ENCODE measurements around the gene KCNQ5. TPM values are rescaled to one million over a fixed set of nuclear protein-coding genes. Genes with fewer than 3 reads are reported as not detected.
"Not testable (repeated sequence)": the region's sequence is repeated elsewhere in the genome, so short reads cannot be mapped to it uniquely, and the experiment has no call there.

KCNQ5 gene
- total RNA-seq, 4 donors from 2014 or later = 0.57 to 4.4 (median 0.97) TPM

DNA sequence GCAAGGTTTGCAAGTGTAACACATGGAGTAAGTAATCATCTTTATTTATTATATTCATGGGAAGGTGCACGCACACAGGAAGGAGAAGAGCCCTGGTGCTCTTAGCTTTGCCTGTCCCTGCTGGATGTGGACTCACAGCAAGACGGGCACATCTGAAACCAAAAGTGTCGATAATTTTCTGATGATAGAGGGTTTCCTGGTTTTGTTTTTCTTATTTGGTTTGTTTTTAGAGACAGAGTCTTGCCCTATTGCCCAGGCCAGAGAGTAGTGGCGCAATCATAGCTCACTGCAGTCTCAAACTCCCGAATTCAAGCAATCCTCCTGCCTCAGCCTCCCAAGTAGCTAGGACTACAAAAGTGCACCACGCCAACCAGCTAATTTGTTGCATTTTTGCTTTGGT is 611.2 kb downstream of the KCNQ5 start:
- Histone ChIP-seq H3K27ac (no peak overlapping the region), H3K4me1 (no peaks in the 10 kb centered on the region), H3K36me3 (no peaks in the 10 kb centered on the region), H3K4me3 (no peak overlapping the region), H3K9me3 (no peaks in the 10 kb centered on the region), H3K27me3 (no peaks in the 10 kb centered on the region)
- no peak for DNase-seq
- 91 to 94% methylated on average over 6 of the region's 6 CpGs for WGBS, 2 donors
- no peak for TF ChIP-seq CTCF (IDR thresholded peaks at IDR 0.05)
- TF ChIP-seq POLR2A (IDR thresholded peaks at IDR 0.05) = no peak
- intact Hi-C loops (cut with DNase I) = no loop called here

DNA sequence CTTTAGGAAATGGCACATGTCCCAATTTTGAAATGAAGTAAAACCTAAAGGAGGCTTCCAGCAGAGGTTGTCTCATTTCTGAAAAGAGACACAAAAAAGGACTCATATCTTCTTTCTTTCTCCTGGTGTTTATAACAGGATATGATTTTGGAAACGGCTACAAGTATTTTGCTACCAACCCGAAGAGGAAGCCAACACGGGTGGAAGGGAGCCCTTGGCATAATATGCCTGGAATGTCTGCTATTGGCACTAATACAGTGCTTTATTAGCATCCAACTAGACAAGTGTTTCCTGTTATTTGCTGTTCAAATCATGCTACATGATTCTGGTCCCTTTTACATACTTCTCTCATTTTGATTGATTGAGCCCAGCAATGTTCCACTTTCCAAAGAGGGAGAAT is 612.1 kb downstream of the KCNQ5 start:
- H3K4me3 ChIP-seq; intact Hi-C loops (cut with DNase I); H3K36me3 ChIP-seq; DNase-seq; H3K27ac ChIP-seq; H3K4me1 ChIP-seq; H3K9me3 ChIP-seq; H3K27me3 ChIP-seq: not testable (repeated sequence)
- 17 to 30% methylated on average over 3 of the region's 3 CpGs for WGBS, 2 donors

DNA sequence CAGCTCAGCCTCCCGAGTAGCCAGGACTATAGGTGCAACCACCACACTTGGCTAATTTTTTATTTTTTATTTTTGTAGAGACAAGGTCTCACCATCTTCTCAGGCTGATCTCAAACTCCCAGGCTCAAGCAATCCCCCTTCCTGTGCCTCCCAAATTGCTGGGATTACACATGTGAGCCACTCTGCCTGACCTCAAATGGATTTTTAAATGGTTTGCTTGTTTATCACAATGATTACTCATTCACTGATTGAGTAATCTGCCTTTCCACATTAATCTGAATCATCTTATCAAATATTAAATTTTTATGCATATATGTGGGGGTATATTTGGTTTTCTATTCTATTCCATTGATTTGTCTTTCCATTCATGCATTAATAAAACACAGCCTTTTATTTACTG is 612.9 kb downstream of the KCNQ5 start:
- Histone ChIP-seq H3K4me3 (no peak overlapping the region), H3K27ac (no peak overlapping the region), H3K27me3 (no peaks in the 10 kb centered on the region), H3K4me1 (no peaks in the 10 kb centered on the region), H3K36me3 (no peaks in the 10 kb centered on the region), H3K9me3 (no peaks in the 10 kb centered on the region)
- WGBS, 2 donors = 85 to 90% methylated on average over 1 of the region's 1 CpG
- no peak for DNase-seq
- TF ChIP-seq CTCF (IDR thresholded peaks at IDR 0.05) (no peak), POLR2A (IDR thresholded peaks at IDR 0.05) (no peak)
- intact Hi-C loops (cut with DNase I) = no loop called here

GRCh38 chr6:73236144-73236750 is 614.4 kb downstream of the KCNQ5 start:
- Histone ChIP-seq H3K9me3 (no peaks in the 10 kb centered on the region), H3K27me3 (no peaks in the 10 kb centered on the region), H3K36me3 (no peaks in the 10 kb centered on the region), H3K4me1 (no peaks in the 10 kb centered on the region), H3K4me3 (no peak overlapping the region), H3K27ac (no peak overlapping the region)
- WGBS, 2 donors = 50 to 65% methylated on average over 5 of the region's 5 CpGs
- no peak for DNase-seq
- intact Hi-C loops (cut with DNase I) = no loop called here
- TF ChIP-seq POLR2A (IDR thresholded peaks at IDR 0.05) (no peak), CTCF (IDR thresholded peaks at IDR 0.05) (no peak)

DNA sequence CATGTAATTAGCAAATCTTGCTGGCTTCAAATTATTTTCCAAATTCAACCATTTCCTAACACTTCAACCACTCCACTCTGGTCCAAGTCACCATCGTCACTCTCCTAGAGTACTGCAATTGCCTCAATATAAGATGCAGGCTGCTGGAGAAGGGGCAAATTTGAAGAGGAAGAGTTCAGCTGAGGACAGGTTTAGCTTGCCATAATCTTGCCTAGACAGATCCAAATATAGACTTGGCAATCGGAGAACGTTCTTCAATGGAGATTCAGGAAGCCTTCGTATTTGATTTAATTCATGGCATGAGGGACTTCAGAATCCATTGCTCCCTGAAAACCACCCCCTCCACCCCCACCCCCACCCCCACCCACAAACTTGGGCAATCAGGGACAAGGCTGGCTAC is 618.9 kb downstream of the KCNQ5 start:
- WGBS, 2 donors = 26 to 37% methylated on average over 4 of the region's 4 CpGs
- Histone ChIP-seq H3K36me3 (no peaks in the 10 kb centered on the region), H3K4me1 (no peaks in the 10 kb centered on the region), H3K4me3 (no peak overlapping the region), H3K27me3 (peaks cover 0 to 4% (median 0%) of the 10 kb centered on the region in 4 donors), H3K27ac (no peak overlapping the region), H3K9me3 (no peaks in the 10 kb centered on the region)
- TF ChIP-seq POLR2A (IDR thresholded peaks at IDR 0.05) = no peak
- no peak for TF ChIP-seq CTCF (IDR thresholded peaks at IDR 0.05)
- DNase-seq = no peak
- intact Hi-C loops (cut with DNase I) = no loop called here

DNA sequence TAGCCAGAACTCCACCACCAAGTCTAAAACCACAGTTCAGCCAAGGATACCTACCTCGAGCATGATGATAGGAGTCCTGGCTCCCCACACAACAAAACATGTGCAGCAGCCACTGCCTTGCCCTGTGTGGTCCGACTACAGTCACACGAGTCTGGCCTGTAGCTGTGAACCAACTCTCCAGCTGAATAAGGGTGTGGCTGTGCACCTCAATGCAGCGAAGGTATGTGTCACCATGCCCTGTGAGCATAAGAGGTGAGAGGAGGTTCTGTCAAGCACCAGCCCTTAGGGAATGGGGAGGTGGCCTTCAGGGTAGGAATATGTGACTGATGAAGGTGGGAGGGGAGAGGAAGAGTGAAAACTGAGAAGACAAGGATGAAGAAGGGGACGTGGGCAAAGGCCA is 620.1 kb downstream of the KCNQ5 start:
- WGBS, 2 donors = 70 to 100% methylated on average over 3 to 5 of the region's 5 CpGs
- Histone ChIP-seq H3K27ac (no peak overlapping the region), H3K9me3 (no peaks in the 10 kb centered on the region), H3K36me3 (no peaks in the 10 kb centered on the region), H3K4me1 (no peaks in the 10 kb centered on the region), H3K27me3 (peaks cover 0 to 4% (median 0%) of the 10 kb centered on the region in 4 donors), H3K4me3 (no peak overlapping the region)
- DNase-seq = no peak
- TF ChIP-seq CTCF (IDR thresholded peaks at IDR 0.05) = no peak
- TF ChIP-seq POLR2A (IDR thresholded peaks at IDR 0.05) = no peak
- intact Hi-C loops (cut with DNase I) = no loop called here
